Gastroesophageal sphincter (tissue), 4 donors: ENCODE measurements around the gene INTS11. TPM values are rescaled to one million over a fixed set of nuclear protein-coding genes. Genes with fewer than 3 reads are reported as not detected.

Source experiments
- ATAC-seq: fragments of 150-250 bp; one replicate; pipeline ENCODE4 v1.9.1; 2016; ENCODE audit warnings: mild to moderate bottlenecking, moderate library complexity
- H3K27ac ChIP-seq, 4 donors: fragments of 200-600 bp; sonication (generic) in 3 of 4; 1 replicate in 3 of 4; 2 replicates in 1 of 4; pipeline ENCODE4 v1.5.1; 2016 to 2019
- H3K27me3 ChIP-seq: fragments of 200-600 bp; sonication (generic); one replicate; pipeline ENCODE4 v1.5.1; 2019
- H3K36me3 ChIP-seq, 2 donors: fragments of 200-600 bp; sonication (generic); one replicate each; pipeline ENCODE4 v1.5.1; 2019; ENCODE audit warnings: control low read depth in 1 of 2
- H3K4me1 ChIP-seq, 3 donors: fragments of 200-600 bp; sonication (generic); 1 replicate in 2 of 3; 2 replicates in 1 of 3; pipeline ENCODE4 v1.5.1; 2016 to 2019; ENCODE audit warnings: control low read depth in 2 of 3
- H3K4me3 ChIP-seq, 2 donors: fragments of 200-600 bp; sonication (generic); one replicate each; pipeline ENCODE4 v1.5.1; 2019; ENCODE audit warnings: mild to moderate bottlenecking in 1 of 2, moderate library complexity in 1 of 2
- H3K9me3 ChIP-seq, 3 donors: fragments of 200-600 bp; sonication (generic); one replicate each; pipeline ENCODE4 v1.5.1; 2017 to 2019; ENCODE audit warnings: control low read depth in 2 of 3
- CTCF ChIP-seq, 4 experiments: fragments of 200-600 bp in 2 of 4; fragments of 450-650 bp in 2 of 4; sonication (generic) in 1 of 4; IDR thresholded peaks; one replicate each; pipeline ENCODE4 v1.5.1; 2017 to 2019; ENCODE audit warnings: antibody characterized with exemption in 4 of 4, mild to moderate bottlenecking in 2 of 4, moderate library complexity in 2 of 4
- EP300 ChIP-seq: sonication (generic); formaldehyde crosslinking; IDR thresholded peaks from one replicate; pipeline ENCODE4 v1.6.1; 2017; ENCODE audit warnings: antibody characterized with exemption, mild to moderate bottlenecking
- POLR2A ChIP-seq, 2 donors: fragments of 450-650 bp; IDR thresholded peaks; one replicate each; pipeline ENCODE4 v1.6.1; 2017; ENCODE audit warnings: antibody characterized with exemption in 2 of 2, mild to moderate bottlenecking in 2 of 2, moderate library complexity in 1 of 2
- POLR2AphosphoS5 ChIP-seq: sonication (generic); formaldehyde crosslinking; IDR thresholded peaks from one replicate; pipeline ENCODE4 v1.6.1; 2017; ENCODE audit warnings: antibody characterized with exemption
- WGBS, 2 donors: methylation state at CpG; one replicate each; pipeline ENCODE4 v1.1.5; 2018; ENCODE audit warnings: low coverage in 1 of 2; 5-methylcytosine and 5-hydroxymethylcytosine counted together
- total RNA-seq, 4 donors: library from RNA; depleted of rRNA; stranded (reverse); fragments of >200 nt; gene quantifications; one replicate each; pipeline ENCODE4 v1.1.0, GENCODE V29; 2016

INTS11 gene
- total RNA-seq, 4 donors from 2014 or later = 62.0 to 119 (median 96.4) TPM

- H3K4me3 ChIP-seq = no peak overlapping the region
- H3K36me3 ChIP-seq = peaks cover 0 to 58% of the 10 kb centered on the region in 2 donors
- TF ChIP-seq POLR2A (IDR thresholded peaks at IDR 0.05) (no peak), EP300 (no peak), POLR2AphosphoS5 (no peak), CTCF (IDR thresholded peaks at IDR 0.05) (no peak)
- no peaks in the 10 kb centered on the region for H3K9me3 ChIP-seq
- 100% methylated on average over 1 to 4 of the region's 13 CpGs for WGBS, 2 donors
- H3K4me1 ChIP-seq = peaks cover 6 to 54% (median 29%) of the 10 kb centered on the region in 3 donors
- ATAC-seq = no peak
- H3K27me3 ChIP-seq = no peaks in the 10 kb centered on the region
- no peak overlapping the region for H3K27ac ChIP-seq
Observed at GRCh38 chr1:1268284-1268682, 56.2 kb downstream of the INTS11 start.

- H3K9me3 ChIP-seq = no peaks in the 10 kb centered on the region
- peaks cover 0 to 64% of the 10 kb centered on the region in 2 donors for H3K36me3 ChIP-seq
- 85 to 93% methylated on average over 5 to 22 of the region's 39 CpGs for WGBS, 2 donors
- H3K27ac ChIP-seq = no peak overlapping the region
- H3K4me3 ChIP-seq = no peak overlapping the region
- TF ChIP-seq CTCF (IDR thresholded peaks at IDR 0.05) = no peak
- no peak for TF ChIP-seq POLR2AphosphoS5
- TF ChIP-seq EP300 = no peak
- TF ChIP-seq POLR2A (IDR thresholded peaks at IDR 0.05) = no peak
- no peak for ATAC-seq
- H3K27me3 ChIP-seq = no peaks in the 10 kb centered on the region
- peaks cover 6 to 50% (median 27%) of the 10 kb centered on the region in 3 donors for H3K4me1 ChIP-seq
Observed at GRCh38 chr1:1267488-1268283, 56.8 kb downstream of the INTS11 start.

- Histone ChIP-seq H3K4me3 (no peak overlapping the region), H3K27me3 (no peaks in the 10 kb centered on the region), H3K9me3 (no peaks in the 10 kb centered on the region), H3K27ac (peak overlapping the region in 1 of 4 donors; percentile 20), H3K36me3 (peaks cover 0 to 88% of the 10 kb centered on the region in 2 donors), H3K4me1 (peaks cover 0 to 22% (median 0%) of the 10 kb centered on the region in 3 donors)
- 57 to 100% methylated on average over 1 to 5 of the region's 10 CpGs for WGBS, 2 donors
- TF ChIP-seq POLR2A (IDR thresholded peaks at IDR 0.05) (no peak), CTCF (IDR thresholded peaks at IDR 0.05) (peak in 1 of 4 experiments; percentile 8), EP300 (no peak)
- ATAC-seq = no peak
Observed at GRCh38 chr1:1264868-1265272, 59.6 kb downstream of the INTS11 start.

GRCh38 chr1:1264026-1264425 lies 60.4 kb downstream of the INTS11 start:
- no peak for TF ChIP-seq CTCF (IDR thresholded peaks at IDR 0.05)
- TF ChIP-seq POLR2AphosphoS5 = no peak
- no peak for TF ChIP-seq POLR2A (IDR thresholded peaks at IDR 0.05)
- TF ChIP-seq EP300 = no peak
- Histone ChIP-seq H3K36me3 (peaks cover 0 to 97% of the 10 kb centered on the region in 2 donors), H3K4me3 (no peak overlapping the region), H3K27ac (no peak overlapping the region), H3K9me3 (no peaks in the 10 kb centered on the region), H3K27me3 (no peaks in the 10 kb centered on the region), H3K4me1 (peaks cover 0 to 14% (median 0%) of the 10 kb centered on the region in 3 donors)
- ATAC-seq = no peak
- WGBS, 2 donors = 71 to 93% methylated on average over 7 to 8 of the region's 9 CpGs

GRCh38 chr1:1262758-1263157 lies 61.7 kb downstream of the INTS11 start:
- no peak overlapping the region for H3K4me3 ChIP-seq
- H3K9me3 ChIP-seq = no peaks in the 10 kb centered on the region
- H3K36me3 ChIP-seq = peaks cover 0 to 98% of the 10 kb centered on the region in 2 donors
- TF ChIP-seq EP300 = no peak
- TF ChIP-seq POLR2A (IDR thresholded peaks at IDR 0.05) = no peak
- no peak for TF ChIP-seq POLR2AphosphoS5
- TF ChIP-seq CTCF (IDR thresholded peaks at IDR 0.05) = no peak
- ATAC-seq = no peak
- peaks cover 0 to 2% (median 0%) of the 10 kb centered on the region in 3 donors for H3K4me1 ChIP-seq
- no peaks in the 10 kb centered on the region for H3K27me3 ChIP-seq
- H3K27ac ChIP-seq = no peak overlapping the region
- WGBS, 2 donors = 69% methylated on average over 3 of the region's 8 CpGs; no CpG with 5 or more reads in 1 of the 2 donors
